Endothelial cell (in vitro differentiated cells): ENCODE data around the gene ANKUB1. TPM values are rescaled to one million over a fixed set of nuclear protein-coding genes. Genes with fewer than 3 reads are reported as not detected.
A peak's percentile ranks its signal among the peaks of the same experiment; 100 is the strongest.

Experiments
- DNase-seq: peaks from one replicate; pipeline ENCODE4 v3.0.0; 2021; ENCODE audit warnings: low spot score
- H3K27ac Mint-ChIP-seq: one replicate; pipeline ENCODE4 v1.8.0; 2021; ENCODE audit warnings: mixed read lengths, inconsistent platforms; ENCODE audit not compliant: unreplicated experiment
- H3K27me3 Mint-ChIP-seq: one replicate; pipeline ENCODE4 v1.8.0; 2021; ENCODE audit warnings: mild to moderate bottlenecking, moderate library complexity, mixed read lengths, inconsistent platforms; ENCODE audit not compliant: unreplicated experiment
- H3K36me3 Mint-ChIP-seq: one replicate; pipeline ENCODE4 v1.8.0; 2021; ENCODE audit warnings: mild to moderate bottlenecking, low read depth, mixed read lengths, inconsistent platforms; ENCODE audit not compliant: unreplicated experiment
- H3K4me1 Mint-ChIP-seq: one replicate; pipeline ENCODE4 v1.8.0; 2021; ENCODE audit warnings: mild to moderate bottlenecking, mixed read lengths, inconsistent platforms; ENCODE audit not compliant: unreplicated experiment
- H3K4me3 Mint-ChIP-seq: one replicate; pipeline ENCODE4 v1.8.0; 2021; ENCODE audit warnings: mild to moderate bottlenecking, mixed read lengths, inconsistent platforms; ENCODE audit not compliant: unreplicated experiment
- H3K9me3 Mint-ChIP-seq: one replicate; pipeline ENCODE4 v1.8.0; 2021; ENCODE audit warnings: mixed read lengths, inconsistent platforms; ENCODE audit not compliant: unreplicated experiment
- CTCF ChIP-seq: fragments of 200-600 bp; sonication (generic); IDR thresholded peaks from one replicate; pipeline ENCODE4 v1.5.0; 2021; ENCODE audit warnings: antibody characterized with exemption; ENCODE audit not compliant: unreplicated experiment
- total RNA-seq: library from RNA; stranded (reverse); fragmentation: NEBNext Ultra II Directional; extraction: Animal tissue kit (Norgen Biotek cat#: 25700); gene quantifications from one replicate; pipeline ENCODE4 v1.2.1, GENCODE V29; 2021; ENCODE audit not compliant: unreplicated experiment

Gene ANKUB1
- total RNA-seq, 1 donor from 2014 or later = not detected

GRCh38 chr3:149765762-149766334, 26.5 kb downstream of the ANKUB1 start:
- no peaks in the 10 kb centered on the region for H3K36me3 Mint-ChIP-seq
- H3K4me1 Mint-ChIP-seq = no peaks in the 10 kb centered on the region
- no peaks in the 10 kb centered on the region for H3K9me3 Mint-ChIP-seq
- H3K27me3 Mint-ChIP-seq = peaks cover 1% of the 10 kb centered on the region
- peak; percentile 47 for TF ChIP-seq CTCF
- no peak overlapping the region for H3K4me3 Mint-ChIP-seq
- no peak overlapping the region for H3K27ac Mint-ChIP-seq
- DNase-seq = no peak

GRCh38 chr3:149764302-149764701, 28.1 kb downstream of the ANKUB1 start:
- Mint-ChIP-seq H3K27me3 (peaks cover 1% of the 10 kb centered on the region), H3K36me3 (no peaks in the 10 kb centered on the region), H3K9me3 (no peaks in the 10 kb centered on the region), H3K4me1 (no peaks in the 10 kb centered on the region), H3K27ac (no peak overlapping the region), H3K4me3 (peak overlapping the region; percentile 52)
- no peak for DNase-seq
- no peak for TF ChIP-seq CTCF

- Mint-ChIP-seq H3K4me1 (no peaks in the 10 kb centered on the region), H3K4me3 (no peak overlapping the region), H3K9me3 (no peaks in the 10 kb centered on the region), H3K36me3 (no peaks in the 10 kb centered on the region), H3K27me3 (peaks cover 1% of the 10 kb centered on the region), H3K27ac (no peak overlapping the region)
- no peak for DNase-seq
- TF ChIP-seq CTCF = no peak
Measured at GRCh38 chr3:149763565-149764195, 28.7 kb downstream of the ANKUB1 start.

GRCh38 chr3:149753717-149754116, 38.6 kb downstream of the ANKUB1 start:
- Mint-ChIP-seq H3K4me3 (no peak overlapping the region), H3K27ac (no peak overlapping the region), H3K9me3 (no peaks in the 10 kb centered on the region), H3K4me1 (peaks cover 12% of the 10 kb centered on the region), H3K36me3 (no peaks in the 10 kb centered on the region), H3K27me3 (peaks cover 3% of the 10 kb centered on the region)
- DNase-seq = no peak
- no peak for TF ChIP-seq CTCF

GRCh38 chr3:149752788-149753136, 39.6 kb downstream of the ANKUB1 start:
- H3K27ac Mint-ChIP-seq = no peak overlapping the region
- no peak for DNase-seq
- H3K4me1 Mint-ChIP-seq = peaks cover 12% of the 10 kb centered on the region
- no peak for TF ChIP-seq CTCF
- peaks cover 9% of the 10 kb centered on the region for H3K36me3 Mint-ChIP-seq
- H3K27me3 Mint-ChIP-seq = peaks cover 3% of the 10 kb centered on the region
- peak overlapping the region; percentile 98 for H3K4me3 Mint-ChIP-seq
- H3K9me3 Mint-ChIP-seq = no peaks in the 10 kb centered on the region
